HG03558 (cell line): ENCODE measurements around the gene SLC6A19.

Experiments used
- ATAC-seq: cut with Tn5 transposase; IDR thresholded peaks from one replicate; pipeline ENCODE4 v1.9.1; 2021; ENCODE audit warnings: moderate number of reproducible peaks; ENCODE audit not compliant: unreplicated experiment; ENCODE audit errors: extremely low read depth

The SLC6A19 gene

DNA sequence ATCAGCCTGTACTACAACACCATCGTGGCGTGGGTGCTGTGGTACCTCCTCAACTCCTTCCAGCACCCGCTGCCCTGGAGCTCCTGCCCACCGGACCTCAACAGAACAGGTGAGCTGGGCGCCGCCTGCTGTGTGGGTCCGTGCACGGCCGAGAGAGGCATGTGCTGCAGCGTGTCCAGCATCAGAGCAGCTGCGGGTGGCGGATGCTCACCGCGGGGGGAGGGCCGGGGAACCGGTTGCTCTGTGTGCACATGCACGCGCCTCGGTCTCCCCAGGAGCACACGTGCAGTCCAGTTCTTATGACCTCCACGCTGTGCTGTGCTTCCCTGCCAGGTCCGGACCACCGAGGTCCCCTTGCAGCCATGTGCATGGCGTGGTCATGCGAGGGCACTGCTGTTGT, 31.4 kb downstream of the SLC6A19 start:
- no peak for ATAC-seq

DNA sequence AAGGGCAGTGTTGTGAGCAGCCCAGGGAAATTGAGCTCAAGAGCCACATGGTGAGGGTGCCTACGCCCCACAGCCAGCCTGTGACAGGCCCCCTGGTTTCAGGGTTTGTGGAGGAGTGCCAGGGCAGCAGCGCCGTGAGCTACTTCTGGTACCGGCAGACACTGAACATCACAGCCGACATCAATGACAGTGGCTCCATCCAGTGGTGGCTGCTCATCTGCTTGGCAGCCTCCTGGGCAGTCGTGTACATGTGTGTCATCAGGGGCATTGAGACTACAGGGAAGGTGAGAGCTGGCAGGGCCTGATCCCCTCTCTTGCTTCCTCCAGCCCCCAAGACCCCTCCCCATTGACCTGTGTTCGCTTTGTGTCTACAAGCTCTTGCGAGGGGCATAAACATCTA, 34.0 kb downstream of the SLC6A19 start:
- ATAC-seq, result no peak

DNA sequence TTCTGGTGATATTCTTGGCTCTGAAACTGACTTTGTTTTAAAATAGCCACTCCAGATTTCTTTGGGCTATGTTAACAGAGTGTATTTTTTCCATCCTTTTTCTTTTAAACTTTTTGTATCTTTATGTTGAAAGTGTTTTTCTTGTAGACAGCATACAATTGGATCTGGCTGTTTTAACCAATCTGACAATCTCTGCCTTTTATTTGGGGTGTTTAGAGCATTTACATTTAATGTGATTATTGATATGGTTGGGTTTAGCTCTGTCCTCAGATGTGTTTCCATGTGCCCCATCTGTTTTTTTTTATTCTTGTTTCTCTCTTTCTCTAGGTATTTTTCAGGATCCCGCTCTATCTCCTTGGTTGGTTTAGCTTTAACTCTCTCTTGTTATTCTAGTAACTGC, 34.4 kb downstream of the SLC6A19 start:
- ATAC-seq, result no peak

DNA sequence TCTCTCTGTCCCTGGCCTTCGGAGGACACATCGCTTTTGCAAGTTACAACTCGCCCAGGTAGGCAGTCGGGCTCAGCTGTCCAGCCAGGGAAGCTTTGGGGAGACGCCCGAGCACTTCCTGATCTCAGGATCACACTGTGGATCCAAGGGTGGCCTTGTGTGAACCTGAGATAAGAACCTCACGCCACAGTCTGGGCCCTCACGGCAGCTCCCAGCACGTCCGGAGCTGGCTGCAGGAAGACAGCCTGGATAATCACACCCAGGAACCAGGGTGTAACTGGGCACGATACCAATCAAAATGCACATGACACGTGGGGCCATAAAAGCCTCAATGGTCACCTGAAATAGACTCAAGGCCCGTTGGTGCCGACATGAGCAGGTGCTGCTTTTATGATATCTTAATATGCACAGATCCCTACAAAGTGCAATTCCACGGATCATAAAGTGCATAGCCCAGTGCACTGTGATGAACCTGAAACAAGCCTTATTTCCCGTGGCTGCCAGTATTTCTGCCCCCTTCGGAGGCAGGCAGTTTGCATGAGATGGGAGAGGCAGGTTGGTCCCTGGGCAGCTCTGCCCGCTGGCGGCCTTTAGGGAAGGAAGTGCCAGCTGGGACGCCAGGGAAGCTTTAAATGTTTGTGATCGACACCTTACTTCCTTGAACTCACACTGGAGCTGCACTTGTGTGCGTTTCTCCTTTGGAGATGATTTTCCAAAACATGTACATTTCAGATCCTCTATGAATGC, 38.3 kb downstream of the SLC6A19 start:
- ATAC-seq, result no peak

DNA sequence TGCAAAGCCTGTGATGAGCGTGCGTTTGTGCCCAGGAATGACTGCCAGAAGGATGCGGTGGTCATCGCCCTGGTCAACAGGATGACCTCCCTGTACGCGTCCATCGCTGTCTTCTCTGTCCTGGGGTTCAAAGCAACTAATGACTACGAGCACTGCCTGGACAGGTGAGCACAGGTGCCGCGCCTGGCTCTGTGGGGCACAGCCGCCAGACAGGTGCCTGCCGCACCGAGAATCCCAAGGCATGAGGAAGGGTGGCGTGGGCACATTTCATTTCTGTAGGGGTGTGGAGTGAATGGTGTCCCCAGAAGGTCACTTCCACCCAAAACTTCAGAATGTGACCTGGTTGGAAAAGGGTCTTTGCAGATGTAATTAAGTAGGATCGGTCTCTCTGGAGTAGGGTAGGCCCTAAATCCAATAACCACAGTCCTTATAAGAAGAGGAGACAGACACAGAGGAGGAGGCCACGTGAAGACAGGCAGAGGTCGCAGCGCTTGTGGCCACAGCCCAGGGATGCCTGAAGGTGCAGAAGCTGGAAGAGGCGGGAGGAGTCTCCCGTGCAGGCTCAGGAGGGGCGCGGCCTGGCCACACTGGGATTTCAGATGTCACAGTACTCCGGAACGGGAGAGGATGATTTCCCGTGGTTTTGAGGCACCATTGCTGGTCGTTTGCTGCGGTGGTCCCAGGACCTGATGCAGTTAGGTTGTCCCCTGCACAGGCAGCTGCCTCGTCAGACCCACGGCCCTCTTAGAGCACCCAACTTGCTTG, 39.3 kb downstream of the SLC6A19 start:
- ATAC-seq, result no peak

DNA sequence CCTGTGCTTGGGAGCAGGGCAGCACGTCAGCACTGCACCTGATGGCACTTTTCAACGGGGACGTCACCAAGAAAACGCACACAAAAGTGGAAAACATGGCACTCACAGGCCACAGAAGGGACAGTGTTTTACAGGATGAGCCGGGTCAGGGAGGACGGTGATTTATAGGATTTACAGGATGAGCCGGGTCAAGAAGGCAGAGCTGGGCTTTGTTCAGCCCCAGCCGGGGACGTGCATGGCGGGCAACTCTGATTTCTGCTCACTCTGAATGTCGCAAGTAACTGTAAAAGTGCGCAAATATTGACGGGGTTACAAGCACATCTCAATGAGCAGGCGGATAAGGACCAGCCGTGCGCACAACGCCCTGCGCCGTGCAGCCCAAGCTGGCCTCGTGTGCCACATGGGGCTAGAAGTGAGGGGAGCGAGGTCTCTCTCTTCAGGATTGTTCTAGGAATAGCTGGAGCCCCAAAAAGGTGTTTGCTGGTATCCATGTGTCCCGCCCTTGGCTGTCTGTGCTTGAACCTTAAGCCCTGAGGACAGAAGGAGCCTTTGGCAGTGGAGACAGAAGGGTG, 40.2 kb downstream of the SLC6A19 start:
- no peak for ATAC-seq

DNA sequence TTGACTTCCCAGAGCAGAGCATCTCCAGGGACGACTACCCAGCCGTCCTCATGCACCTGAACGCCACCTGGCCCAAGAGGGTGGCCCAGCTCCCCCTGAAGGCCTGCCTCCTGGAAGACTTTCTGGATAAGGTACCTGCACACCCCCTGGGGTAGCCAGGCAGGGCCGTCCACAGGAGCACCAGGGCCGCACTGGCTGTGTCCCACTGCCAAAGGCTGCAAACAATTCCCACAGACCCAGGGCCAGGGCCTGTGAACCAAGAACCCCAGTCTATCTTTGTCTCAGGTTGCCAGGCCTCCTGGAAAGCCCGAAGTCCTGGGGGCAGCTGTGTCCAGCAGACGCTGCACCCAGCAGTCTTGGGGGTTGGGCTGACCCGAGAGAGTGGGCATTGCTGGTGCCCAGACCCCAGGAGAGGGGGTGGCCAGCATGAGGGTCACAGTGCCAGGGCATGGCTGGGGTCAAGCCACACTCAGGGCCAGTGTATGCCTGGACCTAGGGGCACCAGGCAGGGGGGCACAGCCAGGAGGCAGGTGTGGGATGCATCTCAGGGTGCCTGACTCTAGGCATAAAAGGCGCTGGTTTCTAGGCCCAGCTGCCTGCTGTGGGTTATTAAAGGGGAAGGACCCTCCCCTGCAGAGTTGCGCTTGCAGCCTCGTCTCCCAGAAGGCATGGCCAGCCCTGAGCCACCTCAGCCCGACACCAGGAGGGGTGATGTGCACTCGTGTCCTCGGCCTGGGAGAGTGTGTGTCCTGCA, 41.5 kb downstream of the SLC6A19 start:
- no peak for ATAC-seq

DNA sequence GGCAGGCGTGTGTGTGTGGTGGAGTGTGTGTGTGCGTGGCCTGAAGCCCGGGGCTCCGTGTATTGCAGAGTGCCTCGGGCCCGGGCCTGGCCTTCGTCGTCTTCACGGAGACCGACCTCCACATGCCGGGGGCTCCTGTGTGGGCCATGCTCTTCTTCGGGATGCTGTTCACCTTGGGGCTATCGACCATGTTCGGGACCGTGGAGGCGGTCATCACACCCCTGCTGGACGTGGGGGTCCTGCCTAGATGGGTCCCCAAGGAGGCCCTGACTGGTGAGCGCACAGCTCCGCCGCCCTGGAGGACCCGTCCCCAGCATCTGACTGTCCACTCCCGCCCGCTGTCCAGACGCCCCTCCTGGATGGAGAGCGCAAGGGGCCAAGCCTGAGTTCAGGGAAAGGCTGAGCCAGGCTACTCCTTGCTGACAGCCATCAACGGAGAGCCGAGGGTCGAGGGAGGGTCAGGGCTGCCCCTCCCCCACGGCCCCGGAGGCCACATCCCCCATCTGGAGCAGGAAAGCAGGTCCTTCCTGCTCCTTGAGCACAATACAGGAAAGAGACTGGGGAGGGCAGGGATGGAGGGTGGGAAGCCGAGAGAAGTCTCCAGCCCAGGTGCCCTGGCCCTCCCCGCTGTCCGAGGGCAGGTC, 42.2 kb downstream of the SLC6A19 start:
- no peak for ATAC-seq

DNA sequence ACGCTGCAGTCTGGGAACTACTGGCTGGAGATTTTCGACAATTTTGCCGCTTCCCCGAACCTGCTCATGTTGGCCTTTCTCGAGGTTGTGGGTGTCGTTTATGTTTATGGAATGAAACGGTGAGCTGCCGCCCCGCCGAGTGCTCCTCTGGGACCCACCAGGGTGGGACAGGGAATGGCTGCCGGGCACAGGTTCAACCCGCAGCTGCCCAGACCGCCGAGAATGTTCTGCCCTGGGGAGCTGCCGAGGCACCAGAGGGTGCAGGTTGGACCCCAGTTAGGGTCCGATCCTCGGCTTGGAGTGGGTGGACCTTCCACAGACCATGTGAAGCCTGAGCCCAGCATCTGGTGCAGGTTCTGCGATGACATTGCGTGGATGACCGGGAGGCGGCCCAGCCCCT, 42.9 kb downstream of the SLC6A19 start:
- no peak for ATAC-seq

DNA sequence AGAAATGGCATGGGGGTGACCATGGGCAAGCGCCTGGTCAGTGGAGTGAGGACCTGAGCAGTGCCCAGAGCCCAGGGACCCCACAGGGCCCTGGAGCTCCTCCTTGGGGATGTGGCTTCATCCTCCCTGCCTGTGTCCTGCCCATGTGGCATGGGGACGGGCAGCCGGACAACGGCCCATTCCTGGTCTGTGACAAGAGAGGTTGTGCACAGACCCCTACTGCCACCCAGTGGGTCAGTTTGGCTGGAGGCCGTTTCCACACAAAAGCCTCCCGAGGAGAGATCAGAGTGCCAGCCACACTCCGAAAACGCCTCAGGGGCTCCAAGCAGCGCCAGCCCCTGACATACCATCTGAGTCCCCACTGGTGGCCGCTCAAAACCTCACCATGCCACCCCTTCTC, 43.6 kb downstream of the SLC6A19 start:
- ATAC-seq, result no peak

DNA sequence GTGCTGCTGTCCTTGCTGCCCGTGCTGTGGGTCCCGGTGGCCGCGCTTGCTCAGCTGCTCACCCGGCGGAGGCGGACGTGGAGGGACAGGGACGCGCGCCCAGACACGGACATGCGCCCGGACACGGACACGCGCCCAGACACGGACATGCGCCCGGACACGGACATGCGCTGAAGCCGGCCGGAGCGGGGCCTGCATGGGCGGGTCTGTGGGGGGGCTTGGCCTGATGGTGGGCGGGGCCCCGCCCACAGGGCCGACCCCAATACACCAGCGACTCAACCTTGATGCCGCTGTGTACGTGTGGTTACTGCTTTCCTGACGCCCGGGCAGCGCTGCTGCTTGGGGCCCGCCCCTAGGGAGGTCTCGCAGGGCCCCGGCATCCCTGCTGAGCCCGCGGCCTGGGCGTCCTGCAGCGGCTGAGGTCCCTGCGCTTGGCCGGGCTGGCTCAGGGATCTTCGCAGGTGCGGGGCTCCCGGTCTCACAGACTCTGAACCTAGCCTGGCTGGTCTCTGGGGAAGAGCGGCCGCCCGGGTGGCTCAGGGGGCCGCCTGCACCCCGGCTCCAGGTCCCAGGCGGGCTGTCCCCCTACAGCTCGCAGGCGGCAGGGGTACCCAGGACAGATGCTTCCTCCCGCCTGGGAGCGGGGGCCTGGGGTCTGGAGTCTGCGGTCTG, 44.6 kb downstream of the SLC6A19 start:
- ATAC-seq, result no peak

DNA sequence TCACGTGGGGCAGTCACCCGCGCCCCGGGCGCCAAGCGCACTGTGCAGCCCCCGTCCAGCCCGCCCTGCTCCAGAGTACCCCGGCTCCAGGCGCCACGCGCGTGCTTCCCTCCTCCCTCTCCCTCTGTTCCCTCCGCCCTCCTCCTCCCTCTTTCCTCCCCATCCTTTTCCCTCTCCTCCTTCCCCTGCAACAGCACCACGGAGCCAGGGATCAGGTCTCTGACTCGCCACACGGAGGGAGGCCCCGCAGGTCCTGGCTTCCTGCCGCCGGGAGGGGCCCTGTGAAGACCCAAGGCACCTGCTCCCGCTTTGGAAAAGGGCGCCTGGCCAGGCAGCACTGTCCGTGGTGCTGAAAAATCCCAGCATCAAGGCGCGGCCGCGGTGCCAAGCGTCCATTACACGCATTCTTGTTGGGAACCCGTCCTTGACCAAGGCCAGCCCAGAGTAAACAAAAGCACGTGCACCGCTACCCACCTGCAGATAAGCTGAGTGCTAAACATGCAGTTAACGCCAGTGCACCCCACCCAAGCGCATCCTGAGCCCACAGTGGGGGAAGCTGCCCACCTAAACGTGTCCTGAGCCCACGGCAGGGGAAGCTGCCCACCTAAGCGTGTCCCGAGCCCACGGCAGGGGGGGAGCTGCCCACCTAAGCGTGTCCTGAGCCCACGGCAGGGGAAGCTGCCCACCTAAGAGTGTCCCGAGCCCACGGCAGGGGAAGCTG, 45.5 kb downstream of the SLC6A19 start:
- ATAC-seq, result no peak

DNA sequence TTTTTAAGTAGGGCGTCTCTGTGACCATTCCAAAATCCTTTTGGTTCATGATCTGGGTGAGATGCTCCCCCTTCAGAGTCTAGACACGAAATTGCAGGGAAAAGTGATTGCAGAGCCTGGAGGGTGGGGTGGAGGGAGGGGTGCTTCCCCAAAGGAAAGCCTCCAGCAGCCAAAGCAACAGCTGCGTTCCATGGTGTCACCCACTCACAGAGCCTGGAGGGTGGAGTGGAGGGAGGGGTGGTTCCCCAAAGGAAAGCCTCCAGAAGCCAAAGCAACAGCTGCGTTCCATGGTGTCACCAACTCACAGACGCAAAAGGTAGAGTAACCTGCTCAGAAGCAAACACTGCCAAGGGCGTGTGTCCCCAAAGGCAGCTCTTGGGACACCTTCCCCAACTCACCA, 46.4 kb downstream of the SLC6A19 start:
- ATAC-seq, result no peak

DNA sequence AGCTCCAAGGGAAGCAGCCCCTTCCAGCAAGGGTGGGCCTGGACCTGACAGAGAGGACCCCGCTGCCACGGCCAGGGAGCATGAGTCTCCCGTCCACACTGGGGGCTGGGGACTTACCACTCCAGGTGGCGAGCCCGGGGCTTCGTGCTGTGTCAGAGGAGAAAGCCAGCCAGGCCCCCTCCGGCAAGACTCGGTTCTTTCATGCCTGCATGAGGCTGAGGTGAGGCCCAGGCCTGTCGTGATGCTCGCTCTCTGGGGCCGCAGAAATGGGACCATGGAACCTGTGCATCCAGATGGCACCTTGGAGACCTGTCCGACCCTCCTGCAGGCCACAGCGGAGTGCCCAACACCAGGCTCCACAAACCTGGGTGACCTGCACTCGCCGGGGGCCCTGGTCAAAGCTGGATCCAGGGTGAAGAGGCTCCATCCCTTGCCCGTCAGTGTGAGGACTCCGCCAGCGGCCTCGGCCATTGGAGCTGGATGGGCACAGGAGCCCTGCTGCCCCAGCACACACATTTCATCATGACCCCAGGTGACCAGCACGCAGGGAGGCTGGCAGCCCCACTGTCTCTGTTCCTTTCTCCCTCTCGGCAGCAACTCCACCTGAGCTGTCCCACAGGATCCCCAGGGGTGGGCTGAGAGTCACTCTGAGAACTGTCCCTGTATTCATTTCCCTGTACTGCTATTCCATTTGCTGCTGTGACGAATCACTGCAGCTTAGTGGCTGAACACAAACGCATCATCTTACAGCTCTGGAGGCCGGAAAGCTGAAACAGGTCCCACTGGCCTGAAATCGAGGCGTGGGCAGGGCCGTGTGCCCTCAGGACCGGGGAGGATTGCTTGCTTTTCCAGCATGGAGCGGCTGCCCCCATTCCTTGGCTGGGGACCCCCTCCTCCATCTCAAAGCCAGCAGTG, 48.2 kb downstream of the SLC6A19 start:
- no peak for ATAC-seq

DNA sequence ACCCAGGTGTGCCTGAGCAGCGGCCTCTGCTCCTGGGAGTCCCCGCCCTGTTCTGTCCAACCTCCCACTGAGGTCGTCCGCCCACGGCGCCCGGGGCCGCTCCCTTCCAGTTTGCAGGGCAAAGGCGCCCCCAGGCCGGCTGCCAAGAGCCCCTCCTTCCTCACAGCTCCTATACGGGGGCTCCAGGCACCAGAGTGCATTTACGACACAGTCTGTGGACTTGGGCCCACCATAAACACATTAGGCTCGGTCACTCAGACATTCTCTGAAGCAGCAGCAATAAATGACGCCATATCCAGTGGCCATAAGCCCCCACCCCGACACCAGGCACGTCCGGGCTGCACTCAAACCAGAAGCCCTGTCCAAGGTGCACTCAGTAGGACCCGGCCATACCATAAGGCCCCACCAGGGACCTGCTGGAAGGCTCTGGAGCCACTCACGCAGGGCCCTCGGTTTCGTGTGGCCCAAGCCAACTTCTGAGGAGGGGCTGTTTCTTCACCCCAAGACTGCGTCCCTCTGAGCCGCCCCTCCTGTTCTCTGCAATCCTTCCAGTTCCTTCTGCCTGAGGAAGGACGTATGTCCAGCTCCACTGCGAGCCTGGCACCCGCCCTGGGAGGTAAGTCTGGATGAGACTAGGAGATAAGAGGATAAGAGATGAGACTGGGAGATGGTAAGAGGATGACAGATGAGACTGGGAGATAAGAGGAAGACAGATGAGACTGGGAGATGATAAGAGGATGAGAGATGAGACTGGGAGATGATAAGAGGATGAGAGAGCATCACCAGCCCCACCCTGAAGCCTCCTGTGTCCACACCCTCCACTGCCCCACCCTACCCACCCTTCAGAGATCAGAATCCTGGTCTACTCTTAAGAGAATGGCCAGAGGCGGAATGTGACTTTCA, 50.5 kb downstream of the SLC6A19 start:
- ATAC-seq, result no peak

DNA sequence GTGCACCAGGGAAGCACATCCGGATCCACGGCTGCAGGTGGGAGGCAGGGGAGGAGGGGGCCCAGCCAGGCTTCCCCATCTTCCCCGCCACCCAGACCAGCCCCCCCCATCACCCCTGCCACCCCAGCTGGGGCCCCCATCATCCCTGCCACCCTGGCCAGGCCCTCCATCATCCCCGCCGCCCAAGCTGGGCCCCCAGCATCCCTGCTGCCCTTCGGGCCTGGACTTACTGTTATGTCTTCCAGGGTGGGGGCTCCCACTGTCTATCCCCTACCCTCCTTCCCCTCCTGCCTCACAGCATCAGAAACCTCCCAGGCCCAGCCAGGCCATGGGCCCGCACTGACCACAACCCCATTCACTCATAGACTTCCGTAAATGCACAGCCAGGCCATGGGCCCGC, 51.3 kb downstream of the SLC6A19 start:
- no peak for ATAC-seq

DNA sequence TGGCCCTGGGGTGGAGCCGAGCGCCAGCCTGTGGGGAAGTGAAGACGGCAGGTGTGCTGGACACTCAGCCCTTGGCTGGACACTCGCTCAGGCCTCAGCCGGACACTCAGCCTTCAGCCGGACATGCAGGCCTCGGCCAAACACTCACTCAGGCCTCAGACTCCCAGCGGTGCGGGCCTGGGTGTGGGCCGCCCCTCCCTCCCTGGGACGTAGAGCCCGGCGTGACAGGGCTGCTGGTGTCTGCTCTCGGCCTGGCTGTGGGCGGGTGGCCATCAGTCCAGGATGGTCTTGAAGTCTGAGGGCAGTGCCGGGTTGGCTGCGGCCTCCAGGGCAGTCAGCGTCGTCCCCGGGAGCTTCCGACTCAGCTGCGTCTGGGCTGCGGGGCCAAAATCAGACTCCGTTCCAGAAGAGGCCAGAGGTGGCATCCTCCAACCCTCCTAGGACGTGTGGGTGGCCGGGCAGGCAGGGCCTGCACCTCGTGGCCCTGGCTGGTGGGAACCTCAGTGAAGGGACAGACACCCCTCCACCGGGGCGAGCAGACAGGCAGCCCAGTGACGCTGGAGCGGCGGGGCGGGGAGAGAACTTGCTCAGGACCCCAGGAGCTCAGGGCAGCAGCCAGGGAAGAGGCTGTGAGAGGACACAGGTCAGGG, 52.2 kb downstream of the SLC6A19 start:
- ATAC-seq, result no peak
